ENCODE data around the gene SLIT1.

Gene SLIT1

GRCh38 chr10:97020452-97021400 is 165.0 kb downstream of the SLIT1 start:
- intact Hi-C loops (cut with DNase I; ENCODE audit: low total_unique reads) = loop anchor here (10.0 kb wide), 1 partner anchor 196 kb away; no protein-coding TSS in a partner anchor
- H3K4me3 ChIP-seq = no peak overlapping the region

GRCh38 chr10:97019213-97019844 is 166.4 kb downstream of the SLIT1 start:
- intact Hi-C loops (cut with DNase I; ENCODE audit: low total_unique reads) = no loop called here
- Histone ChIP-seq H3K4me1 (peaks cover 0 to 23% (median 21%) of the 10 kb centered on the region in 4 donors), H3K9me3 (no peaks in the 10 kb centered on the region), H3K27ac (no peak overlapping the region), H3K36me3 (no peaks in the 10 kb centered on the region), H3K4me3 (no peak overlapping the region), H3K27me3 (no peaks in the 10 kb centered on the region)
- TF ChIP-seq CTCF (IDR thresholded peaks at IDR 0.05) = no peak
- peak in 1 of 2 donors; percentile 40 for DNase-seq

More at GRCh38 chr10:97020452-97021400, 165.0 kb downstream of the SLIT1 start:
- Histone ChIP-seq H3K27me3 (no peaks in the 10 kb centered on the region), H3K4me1 (peaks cover 0 to 37% (median 28%) of the 10 kb centered on the region in 4 donors), H3K27ac (peak overlapping the region; percentile 71), H3K9me3 (no peaks in the 10 kb centered on the region), H3K36me3 (no peaks in the 10 kb centered on the region)
- TF ChIP-seq CTCF (IDR thresholded peaks at IDR 0.05) = no peak
- DNase-seq = peak in 1 of 2 donors; percentile 68

GRCh38 chr10:97018251-97019212 is 167.2 kb downstream of the SLIT1 start:
- Histone ChIP-seq H3K4me3 (no peak overlapping the region), H3K36me3 (no peaks in the 10 kb centered on the region), H3K27ac (no peak overlapping the region), H3K4me1 (peaks cover 0 to 15% (median 13%) of the 10 kb centered on the region in 4 donors), H3K27me3 (no peaks in the 10 kb centered on the region), H3K9me3 (no peaks in the 10 kb centered on the region)
- no peak for TF ChIP-seq CTCF (IDR thresholded peaks at IDR 0.05)
- intact Hi-C loops (cut with DNase I; ENCODE audit: low total_unique reads) = no loop called here
- DNase-seq = peak in 1 of 2 donors; percentile 39

- no peaks in the 10 kb centered on the region for H3K27me3 ChIP-seq
- no peak for TF ChIP-seq CTCF (IDR thresholded peaks at IDR 0.05)
- no peak overlapping the region for H3K27ac ChIP-seq
- H3K4me1 ChIP-seq = peaks cover 0 to 13% (median 11%) of the 10 kb centered on the region in 4 donors
- H3K36me3 ChIP-seq = no peaks in the 10 kb centered on the region
- H3K9me3 ChIP-seq = no peaks in the 10 kb centered on the region
- DNase-seq = peak in 1 of 2 donors; percentile 25
- H3K4me3 ChIP-seq = no peak overlapping the region
- intact Hi-C loops (cut with DNase I; ENCODE audit: low total_unique reads) = no loop called here
These were observed 168.3 kb downstream of the SLIT1 start for GRCh38 chr10:97017474-97017903.
